COR-L47 (cell line): ENCODE data around the gene GNB1.
"Not testable (repeated sequence)": the region's sequence is repeated elsewhere in the genome, so short reads cannot be mapped to it uniquely, and the experiment has no call there.

ENCODE experiments used
- DNase-seq: peaks from one replicate; lab custom pipeline; 2025; lab: John Stamatoyannopoulos, UW

The GNB1 gene

DNA sequence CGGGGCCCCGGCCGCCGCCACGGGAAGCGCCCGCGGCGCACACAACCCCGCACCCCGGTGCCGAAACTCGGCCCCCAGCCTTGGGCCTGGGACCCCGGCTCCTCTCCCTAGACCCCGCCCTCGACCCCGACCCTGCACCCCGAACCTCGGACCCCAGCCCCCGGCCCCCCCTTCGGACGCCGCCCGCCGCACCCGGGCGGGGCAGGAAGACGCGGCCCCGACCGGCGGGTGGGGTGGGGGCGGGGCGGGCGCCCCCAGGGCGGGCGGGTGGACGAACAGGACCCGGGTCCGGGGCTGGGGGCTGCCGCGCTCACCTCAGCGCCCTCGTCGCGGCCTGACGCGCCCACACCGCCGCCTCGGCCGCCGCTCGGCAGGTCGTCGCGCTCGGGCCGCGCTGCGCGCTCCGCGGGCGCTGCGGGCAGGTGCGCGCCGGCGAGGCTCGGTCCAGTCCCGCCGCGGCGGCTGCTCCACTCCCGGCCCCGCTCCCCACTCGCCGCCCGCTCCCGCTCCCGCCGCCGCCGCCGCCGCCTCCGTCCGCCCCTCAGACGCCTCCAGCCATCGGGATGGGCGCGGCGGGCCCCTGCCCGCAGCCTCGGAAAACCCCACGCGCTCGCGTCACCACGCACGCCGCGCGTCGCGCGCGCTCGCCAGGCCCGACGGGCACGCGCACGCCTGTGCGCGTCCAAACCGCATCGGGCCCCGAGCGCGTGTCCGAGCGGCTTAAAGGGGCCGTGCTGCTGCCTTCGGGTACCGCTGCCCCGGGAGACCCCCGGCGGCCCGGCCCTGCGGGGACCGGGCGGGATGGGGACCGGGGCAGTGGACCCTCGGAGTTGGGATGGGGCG is at the start of gene GNB1:
Gene GNB1, minus strand, starts transcription at position 582 of the 843 bp plus-strand sequence. CDS start 65,634 bp downstream, outside the sequence.
- DNase-seq = peak; percentile 81

DNA sequence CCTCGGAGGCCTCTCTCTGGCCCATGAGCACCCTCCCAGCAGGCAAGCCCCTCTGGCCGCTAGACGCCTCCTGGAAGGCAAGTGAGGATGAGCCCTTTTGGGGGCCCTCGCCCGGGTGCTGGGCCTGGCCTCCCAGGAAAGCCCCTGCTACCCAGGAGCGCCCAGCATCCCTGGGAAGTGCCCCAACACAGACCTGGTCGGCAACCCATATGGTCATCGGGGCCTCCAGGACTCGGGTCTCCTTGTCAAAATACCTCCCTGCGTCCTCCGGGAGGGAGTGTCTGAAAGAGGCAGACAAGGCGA is 49.2 kb upstream of the GNB1 start:
- no peak for DNase-seq

- no peak for DNase-seq
Observed at GRCh38 chr1:1939296-1940122, 48.6 kb upstream of the GNB1 start.

DNA sequence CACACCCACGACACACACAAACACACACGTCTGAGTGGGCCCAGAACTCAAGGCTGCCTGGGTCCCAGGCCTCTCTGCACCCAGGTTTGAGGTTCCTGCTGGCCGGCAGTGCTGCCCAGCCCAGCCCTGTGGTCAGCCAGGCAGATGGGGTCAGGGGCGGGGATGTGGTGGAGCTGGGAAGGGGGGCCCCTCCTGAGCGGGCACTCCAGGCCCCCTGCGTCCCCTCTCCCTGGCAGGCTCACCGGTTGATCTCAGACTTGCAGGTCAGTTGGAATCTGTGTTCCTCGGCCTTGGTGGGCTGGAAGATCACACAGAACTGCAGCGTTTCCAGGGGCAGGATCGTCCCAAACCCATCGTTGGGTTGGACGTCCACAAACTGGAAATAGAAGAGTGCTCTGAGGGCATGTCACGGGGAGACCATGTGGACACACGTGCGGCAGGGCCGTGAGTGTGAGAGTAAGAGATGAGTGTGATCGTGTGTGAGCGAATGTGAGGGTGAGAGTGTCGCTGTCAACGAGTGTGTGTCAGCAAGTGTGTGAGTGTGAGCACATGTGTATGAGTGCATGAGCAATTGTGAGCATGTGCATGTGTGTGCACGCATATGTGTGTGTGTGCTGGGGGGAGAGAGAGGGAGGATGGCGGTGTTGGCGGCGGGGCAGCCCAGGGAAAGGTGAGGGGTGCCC is 47.9 kb upstream of the GNB1 start:
- no peak for DNase-seq

DNA sequence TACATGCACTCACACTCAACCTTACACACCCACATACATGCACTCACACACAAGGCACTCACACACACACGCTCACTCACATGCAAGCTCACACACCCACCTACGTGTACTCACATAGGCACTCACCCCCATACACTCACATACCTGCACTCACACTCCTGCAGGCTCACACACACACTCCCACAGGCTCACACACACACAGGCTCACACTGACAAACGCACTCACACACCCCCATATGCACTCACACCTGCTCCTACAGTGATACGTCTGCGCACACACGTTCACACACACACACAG is 47.3 kb upstream of the GNB1 start:
- no peak for DNase-seq

DNA sequence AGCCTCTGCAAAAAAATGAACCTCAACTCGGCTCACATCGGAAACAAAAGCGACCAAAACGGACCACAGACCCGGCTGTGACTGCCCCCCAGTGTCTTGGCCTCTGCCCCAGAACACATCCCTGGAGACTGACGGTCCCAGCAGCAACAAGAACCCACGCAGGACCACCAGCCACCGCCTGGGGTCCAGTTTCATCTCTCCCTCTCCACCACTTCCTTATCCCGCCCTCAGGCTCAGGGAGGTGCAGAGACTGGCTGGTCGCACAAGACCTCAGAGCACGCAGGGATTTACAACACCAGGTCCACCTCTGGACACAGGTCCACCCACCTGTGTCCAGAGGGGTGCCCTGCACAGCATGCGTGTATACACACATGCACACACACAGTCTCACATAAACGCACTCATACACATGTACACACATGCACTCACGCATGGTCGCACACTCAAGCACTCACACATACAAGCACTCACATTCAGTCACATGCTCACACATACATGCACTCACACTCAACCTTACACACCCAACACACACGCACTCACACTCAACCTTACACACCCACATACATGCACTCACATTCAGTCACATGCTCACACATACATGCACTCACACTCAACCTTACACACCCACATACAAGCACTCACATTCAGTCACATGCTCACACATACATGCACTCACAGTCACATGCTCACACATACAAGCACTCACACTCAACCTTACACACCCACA is 46.8 kb upstream of the GNB1 start:
- no peak for DNase-seq

- DNase-seq = no peak
Observed at GRCh38 chr1:1937061-1937460, 46.2 kb upstream of the GNB1 start.

- DNase-seq = not testable (repeated sequence)
Observed at GRCh38 chr1:1934848-1935247, 44.0 kb upstream of the GNB1 start.

- no peak for DNase-seq
Observed at GRCh38 chr1:1929639-1930545, 39.0 kb upstream of the GNB1 start.

GRCh38 chr1:1929102-1929638 is 38.3 kb upstream of the GNB1 start:
- no peak for DNase-seq

- DNase-seq = no peak
Observed at GRCh38 chr1:1928231-1929101, 37.6 kb upstream of the GNB1 start.

- DNase-seq = no peak
Observed at GRCh38 chr1:1927751-1928150, 36.9 kb upstream of the GNB1 start.

DNA sequence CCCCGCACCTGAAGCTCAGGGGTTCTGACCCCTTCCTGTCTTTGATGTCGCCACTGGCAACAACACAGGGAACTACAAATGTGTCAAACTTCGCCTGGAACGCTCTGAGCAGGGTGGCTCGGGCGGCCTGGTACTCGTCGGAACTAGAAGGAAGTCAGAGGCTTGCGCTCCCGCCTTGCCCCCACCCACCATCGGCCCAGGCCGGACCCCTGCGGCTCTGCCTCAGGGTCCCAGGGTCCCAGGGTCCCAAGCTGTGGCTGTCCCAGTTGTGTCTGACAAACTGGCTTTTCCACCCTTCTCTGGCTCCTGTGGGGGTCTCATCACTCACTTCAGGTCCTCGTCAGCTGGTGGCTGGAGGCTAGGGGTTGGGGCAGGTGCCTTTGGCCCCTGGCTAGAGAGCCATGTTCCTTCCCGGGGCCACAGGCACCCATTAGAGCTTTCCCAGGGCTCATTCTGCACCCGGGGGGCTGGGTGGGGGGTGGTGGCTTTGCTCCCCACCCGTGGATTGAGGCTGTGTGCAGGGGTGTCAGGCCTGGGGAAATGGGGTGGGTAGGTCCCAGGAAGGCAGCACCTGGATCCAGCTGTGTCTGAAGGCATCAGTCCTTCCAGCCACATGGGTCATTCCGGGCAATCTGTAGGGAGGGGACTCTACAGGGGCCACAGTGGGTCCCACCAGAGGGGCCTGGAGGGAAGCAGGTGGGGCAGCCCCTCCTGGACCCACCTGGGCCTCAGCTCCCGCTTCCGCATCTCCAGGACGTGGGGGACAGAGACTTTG is 36.2 kb upstream of the GNB1 start:
- DNase-seq = no peak

GRCh38 chr1:1926346-1926811 is 35.5 kb upstream of the GNB1 start:
- DNase-seq = no peak

DNA sequence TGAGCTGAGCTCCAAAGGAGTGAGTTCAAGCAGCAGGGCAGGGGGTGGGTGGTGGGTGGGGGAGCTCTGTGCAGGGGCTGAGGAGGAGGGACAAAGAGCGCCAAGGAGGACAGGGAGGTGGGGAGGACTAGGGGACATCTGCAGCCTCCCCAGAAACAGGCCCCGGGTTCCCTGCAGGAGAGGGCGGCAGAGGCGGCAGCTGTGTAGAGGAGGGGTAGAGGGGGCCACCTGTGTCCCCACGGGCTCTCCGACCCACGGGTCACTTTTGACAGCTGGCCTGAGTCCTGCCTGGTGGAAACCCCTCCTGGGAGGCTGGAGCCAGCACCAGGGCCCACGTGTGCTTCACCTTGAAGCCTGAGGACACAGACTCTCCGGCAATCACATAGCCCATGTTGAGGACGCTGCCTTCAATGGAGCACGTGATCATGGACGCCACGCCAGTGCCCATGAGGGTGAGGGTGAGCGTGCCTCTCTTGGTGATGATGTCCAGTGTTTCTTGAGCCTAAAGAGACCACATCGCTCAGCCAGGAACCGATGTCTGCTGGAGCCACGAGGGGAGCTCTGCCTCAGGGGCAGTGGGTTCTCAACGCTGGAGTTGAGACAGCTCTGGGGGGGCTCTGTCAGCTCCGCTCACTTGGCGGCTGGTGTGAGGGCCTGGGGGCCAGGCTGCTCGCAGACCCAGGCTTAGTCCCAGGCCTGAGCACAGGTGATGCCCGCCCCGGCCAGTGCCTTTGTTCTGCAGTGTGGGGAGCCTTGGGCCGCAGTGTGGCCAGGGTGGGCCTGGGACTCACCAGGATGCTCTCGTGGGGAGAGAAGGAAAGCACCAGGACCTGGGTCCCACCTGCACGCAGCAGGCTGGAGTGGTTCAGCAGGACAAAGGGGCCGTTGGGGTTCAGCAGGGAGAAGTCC is 34.8 kb upstream of the GNB1 start:
- DNase-seq = no peak

GRCh38 chr1:1924849-1925248 is 34.0 kb upstream of the GNB1 start:
- DNase-seq = no peak

- no peak for DNase-seq
Observed at GRCh38 chr1:1924386-1924785, 33.5 kb upstream of the GNB1 start.
